CD4-positive, CD25-positive, alpha-beta regulatory T cell (primary cell): ENCODE results near the gene SPHKAP. TPM values are rescaled to one million over a fixed set of nuclear protein-coding genes. Genes with fewer than 3 reads are reported as not detected.
"Not testable (repeated sequence)": the region's sequence is repeated elsewhere in the genome, so short reads cannot be mapped to it uniquely, and the experiment has no call there.

Experiments
- ATAC-seq, 2 donors: fragments of 150-1000 bp; cut with Tn5 transposase; one replicate each; pipeline ENCODE4 v1.10.0; 2021; ENCODE audit warnings: low read depth in 2 of 2, moderate number of reproducible peaks in 2 of 2, moderate library complexity in 1 of 2
- DNase-seq, 3 donors: peaks; one replicate each; pipeline versions ENCODE4 v3.0.0 to v3.0.0-alpha.2; 2012 to 2022; ENCODE audit warnings: mixed read lengths in 1 of 3
- H3K27ac ChIP-seq: one replicate; pipeline ENCODE4 v1.7.0; 2013; ENCODE audit warnings: mild to moderate bottlenecking, low read length; ENCODE audit not compliant: insufficient read depth, poor library complexity, severe bottlenecking
- H3K27me3 ChIP-seq: one replicate; pipeline ENCODE4 v1.7.0; 2013; ENCODE audit warnings: low read length; ENCODE audit not compliant: control insufficient read depth, insufficient read depth
- H3K36me3 ChIP-seq: one replicate; pipeline ENCODE4 v1.7.0; 2013; ENCODE audit warnings: mild to moderate bottlenecking, low read length, moderate library complexity; ENCODE audit not compliant: control insufficient read depth, insufficient read depth
- H3K4me1 ChIP-seq: 2 replicates; pipeline ENCODE4 v1.7.0; 2013; ENCODE audit warnings: mild to moderate bottlenecking, low read length; ENCODE audit not compliant: insufficient read depth, control insufficient read depth, poor library complexity, severe bottlenecking
- H3K4me3 ChIP-seq: one replicate; pipeline ENCODE4 v1.7.0; 2013; ENCODE audit warnings: low read depth, mild to moderate bottlenecking, low read length, moderate library complexity
- H3K9me3 ChIP-seq, 2 experiments: 1 replicate in 1 of 2; 2 replicates in 1 of 2; pipeline ENCODE4 v1.7.0; 2013; ENCODE audit warnings: low read length in 2 of 2, mild to moderate bottlenecking in 1 of 2, moderate library complexity in 1 of 2; ENCODE audit not compliant: control insufficient read depth in 2 of 2
- H3K27ac Mint-ChIP-seq, 3 donors: one replicate each; pipeline ENCODE4 v1.8.0; 2020 to 2022; ENCODE audit warnings: mild to moderate bottlenecking in 3 of 3, mixed read lengths in 3 of 3, moderate library complexity in 2 of 3
- H3K27me3 Mint-ChIP-seq: one replicate; pipeline ENCODE4 v1.8.0; 2022; ENCODE audit warnings: mild to moderate bottlenecking, mixed read lengths
- H3K36me3 Mint-ChIP-seq: one replicate; pipeline ENCODE4 v1.8.0; 2020; ENCODE audit warnings: mixed read lengths
- H3K4me1 Mint-ChIP-seq, 4 donors: one replicate each; pipeline ENCODE4 v1.8.0; 2020 to 2022; ENCODE audit warnings: mixed read lengths in 4 of 4, mild to moderate bottlenecking in 1 of 4
- H3K4me3 Mint-ChIP-seq, 4 donors: one replicate each; pipeline ENCODE4 v1.8.0; 2020 to 2022; ENCODE audit warnings: mild to moderate bottlenecking in 4 of 4, mixed read lengths in 4 of 4, moderate library complexity in 3 of 4
- H3K9me3 Mint-ChIP-seq, 7 donors: one replicate each; pipeline ENCODE4 v1.8.0; 2020 to 2022; ENCODE audit warnings: mixed read lengths in 7 of 7, mild to moderate bottlenecking in 3 of 7, moderate library complexity in 2 of 7
- polyA plus RNA-seq, 4 donors: library from polyadenylated mRNA; unstranded; fragments of 300-500 nt; fragmentation: Illumina TruSeq; gene quantifications; one replicate each; pipeline ENCODE4 v1.2.3, GENCODE V29; 2021
- total RNA-seq: library from RNA; stranded (reverse); gene quantifications from one replicate; pipeline ENCODE4 v1.2.3, GENCODE V29; 2022

SPHKAP gene
- total and polyA plus RNA-seq, 5 donors from 2014 or later = not detected

DNA sequence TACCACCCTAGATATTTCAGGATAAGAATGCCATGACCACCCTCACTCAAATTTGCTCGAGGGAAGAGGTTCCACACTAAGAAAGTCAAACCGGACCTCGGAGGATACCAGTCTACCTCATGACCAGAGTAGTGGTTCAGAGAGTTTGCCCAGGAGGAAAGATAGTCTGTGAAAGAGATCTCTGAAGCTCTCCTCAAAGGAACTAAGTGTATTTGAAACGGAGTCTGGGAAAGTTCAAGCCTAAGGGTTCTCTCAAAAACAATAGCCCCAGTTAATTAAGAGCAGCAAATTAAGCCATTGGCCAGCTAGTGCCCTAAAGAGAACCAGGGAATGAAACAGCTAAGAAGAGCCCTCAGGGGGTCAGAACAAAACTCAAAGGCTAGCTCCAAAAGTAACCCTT, 94.9 kb downstream of the SPHKAP start:
- Mint-ChIP-seq H3K36me3 (no peaks in the 10 kb centered on the region), H3K27me3 (peaks cover 4% of the 10 kb centered on the region), H3K9me3 (peaks cover 2 to 30% (median 5%) of the 10 kb centered on the region in 7 donors), H3K4me3 (no peak overlapping the region), H3K27ac (no peak overlapping the region), H3K4me1 (no peaks in the 10 kb centered on the region)
- no peaks in the 10 kb centered on the region for H3K4me1 ChIP-seq
- no peak for ATAC-seq
- no peaks in the 10 kb centered on the region for H3K9me3 ChIP-seq
- no peaks in the 10 kb centered on the region for H3K36me3 ChIP-seq
- H3K27ac ChIP-seq = no peak overlapping the region
- H3K4me3 ChIP-seq = no peak overlapping the region
- H3K27me3 ChIP-seq = no peaks in the 10 kb centered on the region
- no peak for DNase-seq

DNA sequence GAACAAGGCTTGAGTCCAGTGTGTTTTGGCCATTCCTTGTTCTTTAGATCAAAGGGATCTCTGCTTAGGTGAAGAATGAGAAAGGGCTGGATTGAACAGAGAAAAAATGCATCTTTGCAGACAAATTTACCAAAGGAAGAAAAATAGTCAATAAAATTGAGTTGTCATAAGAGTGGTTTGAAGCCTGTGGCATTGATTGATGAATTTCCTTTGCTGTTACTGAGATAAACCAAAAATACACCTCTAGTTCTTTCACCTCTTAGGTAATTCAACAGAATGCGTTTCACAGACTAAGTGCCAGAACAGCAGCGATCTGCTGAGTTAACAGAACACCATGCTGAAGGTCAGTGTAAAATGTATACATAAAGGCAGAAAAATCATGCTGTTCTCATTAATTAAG, 96.8 kb downstream of the SPHKAP start:
- no peaks in the 10 kb centered on the region for H3K36me3 Mint-ChIP-seq
- DNase-seq (no peak), ATAC-seq (no peak)
- no peak overlapping the region for H3K27ac Mint-ChIP-seq
- no peak overlapping the region for H3K4me3 ChIP-seq
- H3K27me3 ChIP-seq = no peaks in the 10 kb centered on the region
- H3K4me3 Mint-ChIP-seq = no peak overlapping the region
- H3K4me1 Mint-ChIP-seq = no peaks in the 10 kb centered on the region
- peaks cover 4% of the 10 kb centered on the region for H3K27me3 Mint-ChIP-seq
- no peaks in the 10 kb centered on the region for H3K36me3 ChIP-seq
- no peaks in the 10 kb centered on the region for H3K9me3 ChIP-seq
- H3K9me3 Mint-ChIP-seq = peaks cover 0 to 29% (median 2%) of the 10 kb centered on the region in 7 donors
- H3K27ac ChIP-seq = no peak overlapping the region
- no peaks in the 10 kb centered on the region for H3K4me1 ChIP-seq

DNA sequence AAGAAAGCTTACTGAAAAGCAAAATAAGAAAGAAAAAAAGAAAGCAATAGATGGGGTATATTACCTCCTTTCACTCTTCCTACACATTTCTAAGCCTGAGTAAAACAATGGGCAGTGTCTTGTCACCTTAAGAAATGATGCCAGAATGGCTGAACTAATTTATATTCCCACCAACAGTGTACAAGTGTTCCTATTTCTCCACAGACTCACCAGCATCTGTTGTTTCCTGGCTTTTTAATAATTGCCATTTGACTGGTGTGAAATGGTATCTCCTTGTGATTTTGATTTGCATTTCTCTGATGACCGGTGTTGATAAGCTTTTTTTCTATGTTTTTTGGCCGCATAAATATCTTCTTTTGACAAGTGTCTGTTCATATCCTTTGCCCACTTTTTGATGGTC, 98.4 kb downstream of the SPHKAP start:
- peaks cover 4% of the 10 kb centered on the region for H3K27me3 Mint-ChIP-seq
- H3K4me3 ChIP-seq = no peak overlapping the region

DNA sequence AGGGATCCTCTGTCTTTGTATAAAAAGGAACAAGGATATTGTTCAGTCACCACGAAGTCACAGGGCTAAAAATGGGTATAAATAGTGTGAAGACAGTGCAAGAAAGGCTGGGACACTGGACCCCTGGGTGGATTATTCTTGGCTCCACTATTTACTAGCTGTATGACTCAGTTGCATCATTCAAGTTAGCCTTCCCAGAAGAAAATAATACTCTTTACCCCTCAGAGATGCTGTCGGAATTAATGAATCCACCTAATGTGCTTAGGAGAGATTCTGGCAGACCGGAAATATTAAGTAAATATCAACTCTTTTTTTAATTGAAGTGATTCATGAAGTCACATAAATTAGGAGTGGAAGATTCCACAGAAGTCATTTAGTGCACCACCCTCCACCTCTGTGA, 98.9 kb downstream of the SPHKAP start:
- ATAC-seq = no peak
- peaks cover 4% of the 10 kb centered on the region for H3K27me3 Mint-ChIP-seq
- no peaks in the 10 kb centered on the region for H3K36me3 ChIP-seq

More for the DNA sequence above, 98.4 kb downstream of the SPHKAP start:
- no peak overlapping the region for H3K27ac Mint-ChIP-seq
- DNase-seq (no peak), ATAC-seq (no peak)
- no peaks in the 10 kb centered on the region for H3K36me3 Mint-ChIP-seq
- H3K27me3 ChIP-seq = no peaks in the 10 kb centered on the region
- no peaks in the 10 kb centered on the region for H3K9me3 ChIP-seq
- no peak overlapping the region for H3K4me3 Mint-ChIP-seq
- peaks cover 0 to 22% (median 6%) of the 10 kb centered on the region in 7 donors for H3K9me3 Mint-ChIP-seq
- H3K4me1 ChIP-seq = no peaks in the 10 kb centered on the region
- H3K27ac ChIP-seq = no peak overlapping the region
- H3K4me1 Mint-ChIP-seq = no peaks in the 10 kb centered on the region
- no peaks in the 10 kb centered on the region for H3K36me3 ChIP-seq

DNA sequence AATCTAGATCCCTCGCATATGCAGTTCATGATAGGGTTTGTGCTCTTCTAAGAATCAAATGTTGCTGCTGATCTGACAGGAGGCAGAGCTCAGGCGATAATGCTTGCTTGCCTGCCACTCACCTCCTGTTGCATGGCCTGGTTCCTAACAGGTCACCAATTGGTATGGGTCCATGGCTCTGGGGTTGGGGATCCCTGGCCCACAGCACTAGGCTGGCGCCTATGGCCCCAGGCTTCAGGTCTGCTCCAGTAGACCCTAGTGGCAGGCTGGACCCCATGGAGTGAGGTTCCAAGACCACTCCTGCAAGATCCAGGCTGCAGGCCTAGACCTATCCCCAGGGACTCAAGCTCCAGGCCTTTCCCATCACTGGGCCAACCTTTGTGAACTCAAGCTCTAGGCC, 102.3 kb downstream of the SPHKAP start:
- Histone ChIP-seq H3K9me3 (no peaks in the 10 kb centered on the region), H3K27me3 (no peaks in the 10 kb centered on the region), H3K4me1 (no peaks in the 10 kb centered on the region), H3K36me3 (no peaks in the 10 kb centered on the region), H3K4me3 (no peak overlapping the region), H3K27ac (no peak overlapping the region)
- no peak overlapping the region for H3K27ac Mint-ChIP-seq
- H3K9me3 Mint-ChIP-seq = peaks cover 0 to 9% (median 3%) of the 10 kb centered on the region in 7 donors
- H3K4me1 Mint-ChIP-seq = no peaks in the 10 kb centered on the region
- H3K27me3 Mint-ChIP-seq = no peaks in the 10 kb centered on the region
- H3K4me3 Mint-ChIP-seq = no peak overlapping the region
- DNase-seq (no peak), ATAC-seq (no peak)
- no peaks in the 10 kb centered on the region for H3K36me3 Mint-ChIP-seq

More for the DNA sequence above, 98.9 kb downstream of the SPHKAP start:
- Mint-ChIP-seq H3K27ac (no peak overlapping the region), H3K4me1 (no peaks in the 10 kb centered on the region), H3K9me3 (peaks cover 0 to 19% (median 6%) of the 10 kb centered on the region in 7 donors), H3K4me3 (no peak overlapping the region), H3K36me3 (no peaks in the 10 kb centered on the region)
- no peaks in the 10 kb centered on the region for H3K9me3 ChIP-seq
- no peak for DNase-seq
- no peak overlapping the region for H3K4me3 ChIP-seq
- H3K4me1 ChIP-seq = no peaks in the 10 kb centered on the region
- no peak overlapping the region for H3K27ac ChIP-seq
- H3K27me3 ChIP-seq = no peaks in the 10 kb centered on the region

DNA sequence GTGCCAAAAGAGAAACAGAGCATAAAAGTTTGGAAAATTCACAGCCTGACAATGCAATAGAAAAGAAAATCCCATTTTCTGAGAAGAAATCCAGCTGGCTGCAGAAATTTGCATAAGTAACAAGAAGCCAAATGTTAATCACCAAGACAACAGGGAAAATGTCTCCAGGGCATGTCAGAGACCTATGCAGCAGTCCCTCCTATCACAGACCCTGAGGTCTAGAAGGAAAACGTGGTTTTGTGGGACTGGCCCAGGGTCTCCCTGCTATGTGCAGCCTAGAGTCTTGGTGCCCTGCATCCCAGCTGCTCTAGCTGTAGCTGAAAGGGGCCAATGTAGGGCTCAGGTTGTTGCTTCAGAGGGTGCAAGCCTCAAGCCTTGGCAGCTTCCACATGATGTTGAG, 104.8 kb downstream of the SPHKAP start:
- not testable (repeated sequence) for H3K9me3 ChIP-seq, H3K4me1 Mint-ChIP-seq, H3K4me3 ChIP-seq, H3K36me3 ChIP-seq, H3K27ac ChIP-seq, H3K27ac Mint-ChIP-seq, H3K36me3 Mint-ChIP-seq, H3K4me1 ChIP-seq, H3K4me3 Mint-ChIP-seq, H3K27me3 Mint-ChIP-seq, DNase-seq, H3K9me3 Mint-ChIP-seq, ATAC-seq, H3K27me3 ChIP-seq

DNA sequence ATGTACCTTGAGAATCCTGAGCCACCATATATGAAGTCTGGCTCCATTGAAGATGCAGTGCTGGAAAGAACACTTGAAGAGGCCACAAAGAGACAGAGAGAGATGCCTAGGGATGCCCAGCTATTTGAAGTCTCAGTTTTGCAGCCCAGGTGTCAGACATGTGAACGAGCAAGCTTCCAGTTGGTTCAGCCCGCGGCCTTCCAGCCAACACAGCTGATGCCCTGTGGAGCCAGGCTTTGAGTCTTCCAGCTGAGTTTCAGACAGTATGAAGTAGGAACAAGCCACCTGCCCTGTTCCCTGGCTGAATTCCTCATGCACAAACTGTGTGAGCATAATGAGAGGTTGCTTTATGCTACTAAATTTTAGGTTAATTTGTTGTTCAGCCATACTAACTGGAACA, 108.8 kb downstream of the SPHKAP start:
- Histone ChIP-seq H3K4me1 (no peaks in the 10 kb centered on the region), H3K36me3 (no peaks in the 10 kb centered on the region), H3K4me3 (no peak overlapping the region), H3K27me3 (no peaks in the 10 kb centered on the region), H3K27ac (no peak overlapping the region), H3K9me3 (no peaks in the 10 kb centered on the region)
- DNase-seq = no peak
- Mint-ChIP-seq H3K4me3 (no peak overlapping the region), H3K9me3 (peaks cover 0 to 2% (median 0%) of the 10 kb centered on the region in 7 donors), H3K27ac (no peak overlapping the region), H3K36me3 (no peaks in the 10 kb centered on the region), H3K4me1 (no peaks in the 10 kb centered on the region), H3K27me3 (no peaks in the 10 kb centered on the region)
- ATAC-seq = no peak

DNA sequence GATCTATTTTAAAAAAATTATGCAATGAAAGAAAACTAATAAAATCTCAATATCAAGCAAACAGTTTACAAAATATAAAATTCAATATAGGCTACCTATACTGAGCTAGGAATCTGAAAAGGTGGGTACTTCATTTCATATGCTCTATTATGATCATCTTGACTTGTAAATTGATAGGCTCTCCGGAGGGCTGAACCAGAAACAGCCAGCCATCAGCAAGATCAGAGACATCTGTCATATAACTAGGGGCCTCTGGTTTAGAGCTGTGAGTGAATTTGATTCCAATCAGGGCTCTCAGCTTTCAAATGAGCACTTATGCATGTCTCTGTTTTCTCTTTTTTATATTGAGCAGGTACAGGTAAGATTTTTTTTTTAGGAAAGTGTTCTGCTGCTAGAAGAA, 114.2 kb downstream of the SPHKAP start:
- H3K4me1 Mint-ChIP-seq = no peaks in the 10 kb centered on the region
- no peak overlapping the region for H3K27ac ChIP-seq
- H3K36me3 ChIP-seq = no peaks in the 10 kb centered on the region
- H3K4me3 Mint-ChIP-seq = no peak overlapping the region
- H3K4me1 ChIP-seq = no peaks in the 10 kb centered on the region
- DNase-seq = no peak
- no peaks in the 10 kb centered on the region for H3K27me3 ChIP-seq
- no peaks in the 10 kb centered on the region for H3K36me3 Mint-ChIP-seq
- no peaks in the 10 kb centered on the region for H3K9me3 ChIP-seq
- no peak for ATAC-seq
- no peak overlapping the region for H3K4me3 ChIP-seq
- H3K27ac Mint-ChIP-seq = no peak overlapping the region
- H3K9me3 Mint-ChIP-seq = peaks cover 0 to 3% (median 0%) of the 10 kb centered on the region in 7 donors
- no peaks in the 10 kb centered on the region for H3K27me3 Mint-ChIP-seq
